GM12875 (cell line): ENCODE measurements around the gene LOXL1.

Source experiments
- H3K4me3 ChIP-seq: one replicate; pipeline ENCODE4 v1.5.1; 2011; ENCODE audit warnings: low read depth, low read length, control low read depth
- TF ChIP-seq, protein P1 (sequence below): IDR thresholded peaks from 2 replicates; pipeline ENCODE4 v1.5.1; 2011; ENCODE audit warnings: low read depth, mild to moderate bottlenecking, control low read depth, inconsistent platforms, low read length, moderate library complexity, borderline replicate concordance; ENCODE audit not compliant: insufficient read depth

The LOXL1 gene, protein sequence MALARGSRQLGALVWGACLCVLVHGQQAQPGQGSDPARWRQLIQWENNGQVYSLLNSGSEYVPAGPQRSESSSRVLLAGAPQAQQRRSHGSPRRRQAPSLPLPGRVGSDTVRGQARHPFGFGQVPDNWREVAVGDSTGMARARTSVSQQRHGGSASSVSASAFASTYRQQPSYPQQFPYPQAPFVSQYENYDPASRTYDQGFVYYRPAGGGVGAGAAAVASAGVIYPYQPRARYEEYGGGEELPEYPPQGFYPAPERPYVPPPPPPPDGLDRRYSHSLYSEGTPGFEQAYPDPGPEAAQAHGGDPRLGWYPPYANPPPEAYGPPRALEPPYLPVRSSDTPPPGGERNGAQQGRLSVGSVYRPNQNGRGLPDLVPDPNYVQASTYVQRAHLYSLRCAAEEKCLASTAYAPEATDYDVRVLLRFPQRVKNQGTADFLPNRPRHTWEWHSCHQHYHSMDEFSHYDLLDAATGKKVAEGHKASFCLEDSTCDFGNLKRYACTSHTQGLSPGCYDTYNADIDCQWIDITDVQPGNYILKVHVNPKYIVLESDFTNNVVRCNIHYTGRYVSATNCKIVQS

DNA sequence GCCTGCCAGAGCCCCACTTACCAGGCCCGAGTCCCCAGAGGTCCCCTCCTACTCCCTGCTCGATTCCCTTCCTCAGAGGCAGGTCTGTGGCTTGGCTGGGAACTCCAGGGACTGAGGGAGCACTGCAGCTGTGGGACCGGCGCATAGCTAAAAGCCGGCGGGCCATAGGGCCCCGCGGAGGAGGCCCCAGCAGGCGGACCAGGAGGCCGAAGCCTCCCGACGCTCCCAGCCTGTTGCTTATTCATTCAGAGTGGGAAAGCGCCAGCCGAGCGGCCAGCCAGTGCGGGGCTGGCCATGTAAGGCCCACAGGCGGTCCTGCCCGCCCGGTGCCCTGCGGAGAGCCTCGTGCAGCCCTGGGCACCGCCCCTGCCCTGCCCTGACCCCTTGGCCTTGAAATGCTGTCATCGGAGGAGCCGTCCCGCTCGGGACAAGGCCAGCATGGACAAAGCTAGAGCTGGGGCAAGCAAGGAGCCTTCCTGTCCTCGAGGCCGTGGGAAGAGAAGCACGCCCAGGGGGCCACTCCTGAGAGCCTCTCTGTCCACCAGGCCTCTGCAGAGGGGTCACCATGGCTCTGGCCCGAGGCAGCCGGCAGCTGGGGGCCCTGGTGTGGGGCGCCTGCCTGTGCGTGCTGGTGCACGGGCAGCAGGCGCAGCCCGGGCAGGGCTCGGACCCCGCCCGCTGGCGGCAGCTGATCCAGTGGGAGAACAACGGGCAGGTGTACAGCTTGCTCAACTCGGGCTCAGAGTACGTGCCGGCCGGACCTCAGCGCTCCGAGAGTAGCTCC lies at the start of gene LOXL1:
Gene LOXL1 (plus strand): TSS at position 244 of the 784 bp plus-strand sequence. CDS start 322 bp downstream, at position 566.
- H3K4me3 ChIP-seq = no peak within 1 kb of the TSS

DNA sequence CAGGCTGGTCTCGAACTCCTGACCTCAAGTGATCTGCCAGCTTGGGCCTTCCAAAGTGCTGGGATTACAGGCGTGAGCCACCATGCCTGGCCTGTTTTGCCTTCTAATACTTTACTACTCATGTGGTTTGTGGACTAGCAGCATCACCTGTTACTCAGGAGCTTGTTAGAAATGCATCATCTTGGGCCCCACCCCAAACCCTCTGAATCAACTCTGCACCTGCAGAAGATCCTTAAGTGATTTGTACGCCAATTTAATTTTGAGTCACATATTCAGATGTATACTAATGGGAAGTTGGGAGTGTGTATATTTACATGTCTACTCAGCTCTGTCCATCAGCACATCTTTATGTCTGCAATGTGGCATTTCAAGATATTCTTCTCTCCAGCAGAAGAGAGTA lies 46.8 kb upstream of the LOXL1 start:
- no peak overlapping the region for H3K4me3 ChIP-seq
- TF ChIP-seq, protein P1, sequence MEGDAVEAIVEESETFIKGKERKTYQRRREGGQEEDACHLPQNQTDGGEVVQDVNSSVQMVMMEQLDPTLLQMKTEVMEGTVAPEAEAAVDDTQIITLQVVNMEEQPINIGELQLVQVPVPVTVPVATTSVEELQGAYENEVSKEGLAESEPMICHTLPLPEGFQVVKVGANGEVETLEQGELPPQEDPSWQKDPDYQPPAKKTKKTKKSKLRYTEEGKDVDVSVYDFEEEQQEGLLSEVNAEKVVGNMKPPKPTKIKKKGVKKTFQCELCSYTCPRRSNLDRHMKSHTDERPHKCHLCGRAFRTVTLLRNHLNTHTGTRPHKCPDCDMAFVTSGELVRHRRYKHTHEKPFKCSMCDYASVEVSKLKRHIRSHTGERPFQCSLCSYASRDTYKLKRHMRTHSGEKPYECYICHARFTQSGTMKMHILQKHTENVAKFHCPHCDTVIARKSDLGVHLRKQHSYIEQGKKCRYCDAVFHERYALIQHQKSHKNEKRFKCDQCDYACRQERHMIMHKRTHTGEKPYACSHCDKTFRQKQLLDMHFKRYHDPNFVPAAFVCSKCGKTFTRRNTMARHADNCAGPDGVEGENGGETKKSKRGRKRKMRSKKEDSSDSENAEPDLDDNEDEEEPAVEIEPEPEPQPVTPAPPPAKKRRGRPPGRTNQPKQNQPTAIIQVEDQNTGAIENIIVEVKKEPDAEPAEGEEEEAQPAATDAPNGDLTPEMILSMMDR = no peak

More for the DNA sequence above, at the start of gene LOXL1:
- TF ChIP-seq, protein P1 = no peak

DNA sequence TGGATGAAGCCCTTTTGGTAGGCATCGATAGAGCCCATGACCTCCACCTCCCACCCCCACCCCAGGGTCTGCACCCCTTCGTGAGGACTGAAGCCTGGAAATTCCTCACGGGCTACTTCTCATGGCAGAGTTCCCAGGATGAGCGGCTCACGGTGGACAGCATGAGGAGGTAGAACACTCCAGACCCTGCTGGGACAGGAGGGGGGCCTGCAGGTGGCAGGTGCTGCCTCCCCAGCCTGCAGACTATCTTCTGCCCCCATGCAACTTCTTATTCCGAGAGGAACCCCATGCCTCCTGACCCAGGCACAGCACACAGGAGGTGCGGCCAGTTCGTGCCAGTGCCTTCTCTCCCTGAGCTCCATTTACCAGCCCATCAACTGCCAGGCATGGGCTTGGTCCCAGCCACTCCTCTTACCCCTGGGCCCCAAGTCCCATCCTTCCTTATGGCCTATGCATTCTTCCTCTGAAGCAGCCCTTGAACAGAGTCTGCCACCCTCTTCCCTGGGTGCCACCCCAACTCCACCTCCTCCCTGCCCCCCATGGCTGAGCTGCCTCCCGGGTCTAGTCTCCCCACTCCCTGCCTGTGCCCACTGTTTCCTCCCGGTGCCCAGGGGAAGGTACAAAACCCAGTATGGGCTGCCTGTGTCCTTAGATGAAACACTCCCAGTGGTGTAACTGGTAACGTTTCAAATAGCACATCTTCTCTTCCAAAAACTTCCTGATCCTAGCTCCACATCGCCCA lies 44.5 kb upstream of the LOXL1 start:
- TF ChIP-seq, protein P1 = no peak

DNA sequence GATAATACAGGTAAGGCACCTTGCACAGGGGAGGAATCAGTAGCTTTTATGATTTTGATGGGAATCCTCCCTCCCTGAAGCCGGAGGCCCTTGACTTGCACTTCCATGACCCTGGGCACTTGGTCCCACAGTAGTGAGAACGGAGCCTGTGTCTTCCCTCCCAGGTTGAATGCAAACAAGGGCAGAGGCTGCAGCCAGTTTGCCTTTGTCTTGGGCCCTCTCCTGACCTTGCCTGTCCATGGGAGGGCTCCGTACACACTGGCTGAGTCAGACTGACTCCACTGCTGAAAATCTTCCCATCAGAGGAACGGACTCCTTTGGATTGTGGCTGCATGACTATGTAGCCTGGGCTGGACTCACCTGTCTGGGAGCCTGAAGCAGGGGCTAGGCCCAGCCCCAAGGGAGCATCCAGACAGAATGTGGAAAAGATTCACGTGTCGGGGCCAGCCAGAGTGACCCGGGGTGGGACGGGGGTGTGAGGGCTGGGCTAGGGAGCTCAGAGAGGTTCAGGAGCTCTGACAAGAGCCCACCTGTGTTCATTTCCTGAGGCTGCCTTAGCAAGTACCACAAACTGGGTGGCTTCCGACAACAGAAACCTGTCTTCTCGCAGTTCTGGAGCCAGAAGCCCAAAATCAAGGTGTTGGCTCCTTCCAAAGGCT lies 43.4 kb upstream of the LOXL1 start:
- TF ChIP-seq, protein P1 = no peak
- no peak overlapping the region for H3K4me3 ChIP-seq

More for the DNA sequence above, 44.5 kb upstream of the LOXL1 start:
- no peak overlapping the region for H3K4me3 ChIP-seq

DNA sequence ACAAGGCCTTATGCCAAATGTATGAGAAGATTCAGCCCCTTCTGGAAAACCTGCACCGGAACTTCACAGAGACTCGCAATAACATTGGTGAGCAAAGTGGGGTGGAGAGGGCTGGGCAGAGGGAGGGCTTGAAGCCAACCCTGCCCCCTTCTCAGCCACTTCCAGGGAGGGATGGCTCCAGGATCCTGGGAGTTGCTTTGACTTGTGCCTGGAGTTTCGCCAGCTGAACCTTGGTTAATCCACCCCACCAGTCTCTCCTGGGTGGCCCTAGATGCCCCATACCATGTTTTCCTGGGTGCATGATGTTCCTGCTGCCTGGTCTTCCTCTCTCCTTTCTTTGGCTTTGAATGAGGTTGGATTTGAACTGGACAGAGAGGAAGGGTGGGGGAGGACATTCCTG lies 42.1 kb upstream of the LOXL1 start:
- no peak overlapping the region for H3K4me3 ChIP-seq
- TF ChIP-seq, protein P1 = no peak

DNA sequence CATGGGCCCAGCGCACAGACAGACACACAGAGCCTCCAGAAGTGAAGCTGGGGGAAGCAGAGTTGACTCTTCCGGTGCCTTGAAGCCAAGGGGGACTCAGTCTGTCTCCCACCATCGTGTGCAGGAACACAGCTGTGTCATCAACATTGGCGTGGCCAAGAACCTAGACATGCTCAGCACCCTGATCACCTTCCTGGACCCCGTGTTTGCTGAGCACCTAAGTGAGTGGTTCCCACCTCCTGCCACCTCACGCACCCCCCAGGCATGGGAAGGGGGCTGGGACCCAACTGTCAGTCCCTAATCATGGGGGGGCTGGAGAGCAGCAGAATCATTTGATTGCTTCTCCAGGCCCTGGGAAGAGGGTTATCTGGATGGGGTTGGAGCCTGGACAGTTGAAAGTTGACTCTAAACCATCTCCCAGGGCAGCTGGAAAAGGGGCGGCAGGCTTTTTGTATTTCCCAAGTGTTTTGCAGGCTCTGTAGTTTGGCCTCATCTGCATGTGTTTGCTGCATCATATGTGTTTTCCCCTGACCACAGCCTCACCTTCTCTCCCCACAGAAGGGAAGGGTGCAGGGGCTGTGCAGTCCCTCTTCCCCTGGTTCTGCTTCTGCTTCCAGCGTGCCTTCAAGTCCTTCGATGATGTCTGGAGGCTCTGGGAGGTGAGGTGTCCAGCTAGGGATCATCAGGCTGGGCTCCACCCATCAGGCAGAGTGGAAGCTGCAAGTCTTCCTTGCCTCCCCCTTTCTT lies 40.1 kb upstream of the LOXL1 start:
- TF ChIP-seq, protein P1 = no peak
- H3K4me3 ChIP-seq = no peak overlapping the region
